Midbrain (tissue), 1 donor: ENCODE results near the gene TOR1AIP1.
"Not testable (repeated sequence)": the region's sequence is repeated elsewhere in the genome, so short reads cannot be mapped to it uniquely, and the experiment has no call there.

Experiments
- DNase-seq: peaks from one replicate; lab custom pipeline; 2025; lab: John Stamatoyannopoulos, UW

Gene TOR1AIP1

GRCh38 chr1:179882253-179883039 is at the start of gene TOR1AIP1:
Gene TOR1AIP1 (plus strand): TSS chr1:179882285. CDS start chr1:179882503, 218 bp downstream.
- peak; percentile 99 for DNase-seq

DNA sequence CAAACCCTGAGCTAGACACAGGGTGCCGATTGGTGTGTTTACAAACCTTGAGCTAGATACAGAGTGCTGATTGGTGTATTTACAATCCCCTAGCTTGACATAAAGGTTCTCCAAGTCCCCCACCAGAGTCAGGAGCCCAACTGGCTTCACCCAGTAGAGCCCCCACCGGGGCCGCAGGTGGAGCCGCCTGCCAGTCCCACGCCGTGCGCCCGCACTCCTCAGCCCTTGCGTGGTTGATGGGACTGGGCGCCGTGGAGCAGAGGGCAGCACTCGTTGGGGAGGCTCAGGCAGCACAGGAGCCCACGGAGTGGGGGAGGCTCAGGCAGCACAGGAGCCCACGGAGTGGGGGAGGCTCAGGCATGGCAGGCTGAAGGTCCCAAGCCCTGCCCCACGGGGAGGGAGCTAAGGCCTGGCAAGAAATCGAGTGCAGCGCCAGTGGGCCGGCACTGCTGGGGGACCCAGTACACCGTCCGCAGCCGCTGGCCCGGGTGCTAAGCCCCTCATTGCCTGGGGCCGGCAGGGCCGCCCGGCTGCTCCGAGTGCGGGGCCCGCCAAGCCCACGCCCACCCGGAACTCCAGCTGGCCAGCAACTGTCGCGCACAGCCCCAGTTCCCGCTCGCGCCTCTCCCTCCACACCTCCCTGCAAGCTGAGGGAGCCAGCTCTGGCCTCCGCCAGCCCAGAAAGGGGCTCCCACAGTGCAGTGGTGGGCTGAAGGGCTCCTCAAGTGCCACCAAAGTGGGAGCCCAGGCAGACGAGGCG is 45.2 kb upstream of the TOR1AIP1 start:
- DNase-seq = not testable (repeated sequence)

DNA sequence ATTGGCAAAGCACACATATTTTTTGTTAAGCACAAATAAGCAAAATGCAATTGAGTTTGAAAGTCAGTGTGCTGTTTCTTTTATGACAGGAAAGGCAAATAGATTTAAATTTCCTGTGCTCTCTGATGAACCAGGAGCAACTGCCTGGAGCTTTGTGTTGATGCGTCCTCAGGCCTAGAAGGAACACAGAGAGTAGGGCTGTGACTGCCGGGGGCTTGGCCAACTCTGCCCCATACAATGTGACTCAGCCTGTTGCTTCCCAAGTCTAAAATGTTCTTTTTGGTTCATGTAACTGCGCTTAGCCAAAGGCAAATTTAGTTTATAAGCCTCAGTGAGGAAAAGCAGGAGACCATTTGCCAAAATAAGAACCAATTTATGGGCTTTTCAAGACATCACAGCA is 42.0 kb upstream of the TOR1AIP1 start:
- no peak for DNase-seq

GRCh38 chr1:179848233-179848632 is 33.9 kb upstream of the TOR1AIP1 start:
- no peak for DNase-seq

DNA sequence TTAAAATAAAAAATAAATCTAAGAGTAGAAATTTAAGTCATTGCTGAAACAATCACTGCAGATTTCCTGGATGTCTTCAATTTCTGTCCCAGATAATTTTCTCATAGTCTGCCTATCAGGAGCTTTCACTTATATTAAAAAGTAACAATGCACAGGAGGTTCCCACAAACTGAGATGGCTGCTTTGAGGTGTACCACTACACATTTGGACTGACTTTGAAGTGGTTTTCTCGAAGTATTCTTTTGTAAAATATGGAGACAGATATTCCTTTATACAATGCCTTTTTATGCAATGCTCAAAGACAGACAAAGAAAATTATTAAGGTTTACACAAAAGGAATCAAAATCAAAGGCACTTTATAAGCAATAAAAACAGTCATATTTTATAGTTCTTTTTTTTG is 29.0 kb upstream of the TOR1AIP1 start:
- no peak for DNase-seq

GRCh38 chr1:179855831-179856230 is 26.3 kb upstream of the TOR1AIP1 start:
- DNase-seq = not testable (repeated sequence)

DNA sequence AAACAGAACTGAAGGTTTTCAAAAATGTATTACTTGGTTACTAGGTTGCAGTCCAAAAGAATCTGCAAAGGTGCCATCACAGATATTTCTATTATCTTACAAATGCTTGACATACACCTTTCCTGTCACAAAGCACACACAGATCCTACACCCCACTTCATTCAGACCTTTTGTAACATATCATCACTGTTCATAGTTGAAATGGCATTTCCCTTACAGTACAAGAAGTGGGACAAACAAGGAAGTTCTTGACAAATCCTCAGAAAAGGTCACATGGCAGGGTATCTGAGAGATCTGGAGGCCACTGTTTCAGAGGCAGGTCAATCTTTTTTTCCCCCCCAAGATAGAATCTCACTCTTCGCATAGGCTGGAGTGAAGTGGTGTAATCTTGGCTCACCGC is 25.8 kb upstream of the TOR1AIP1 start:
- DNase-seq = no peak

- DNase-seq = no peak
These were observed 25.1 kb upstream of the TOR1AIP1 start for GRCh38 chr1:179857009-179857408.

DNA sequence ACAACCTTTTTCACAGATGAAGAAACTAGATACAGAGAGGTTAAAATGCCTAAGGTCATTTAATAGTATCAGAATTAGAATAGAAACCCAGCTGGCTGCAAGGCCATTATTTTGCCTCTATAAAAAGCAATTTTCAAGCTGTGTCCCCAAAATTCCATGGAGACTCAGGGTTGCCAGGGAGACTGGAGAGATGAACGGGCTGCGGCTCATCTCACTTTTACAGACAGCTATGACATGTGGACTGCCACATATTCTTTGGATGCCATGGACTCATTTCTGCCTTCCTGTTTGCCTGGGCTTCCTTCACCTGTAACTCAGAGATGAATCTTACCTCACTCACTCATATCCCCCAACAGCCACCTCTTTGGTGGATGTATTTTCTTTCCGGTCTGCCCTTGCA is 21.4 kb upstream of the TOR1AIP1 start:
- DNase-seq = no peak

DNA sequence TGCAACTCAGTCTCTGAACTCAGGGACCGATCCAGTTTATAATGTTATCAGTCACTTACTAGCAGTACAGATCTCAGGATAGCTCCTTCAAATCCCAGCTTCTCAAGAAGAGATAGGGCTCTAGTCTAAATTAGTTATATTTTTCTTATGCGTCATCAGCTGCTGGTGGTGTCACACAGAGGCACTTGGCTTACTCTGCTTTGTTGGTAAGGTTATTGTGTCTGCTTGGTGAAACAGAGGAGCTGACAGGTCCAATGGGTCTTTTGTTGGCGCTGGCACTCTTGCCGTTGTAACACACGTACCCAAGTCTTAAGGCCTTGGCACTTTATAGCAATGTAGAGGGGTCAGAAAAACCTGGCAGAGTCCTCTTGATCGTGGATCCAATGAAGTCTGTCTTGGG is 16.7 kb upstream of the TOR1AIP1 start:
- no peak for DNase-seq

GRCh38 chr1:179866616-179867015 is 15.5 kb upstream of the TOR1AIP1 start:
- DNase-seq = no peak

GRCh38 chr1:179867493-179868330 is 14.4 kb upstream of the TOR1AIP1 start:
- peak; percentile 10 for DNase-seq

DNA sequence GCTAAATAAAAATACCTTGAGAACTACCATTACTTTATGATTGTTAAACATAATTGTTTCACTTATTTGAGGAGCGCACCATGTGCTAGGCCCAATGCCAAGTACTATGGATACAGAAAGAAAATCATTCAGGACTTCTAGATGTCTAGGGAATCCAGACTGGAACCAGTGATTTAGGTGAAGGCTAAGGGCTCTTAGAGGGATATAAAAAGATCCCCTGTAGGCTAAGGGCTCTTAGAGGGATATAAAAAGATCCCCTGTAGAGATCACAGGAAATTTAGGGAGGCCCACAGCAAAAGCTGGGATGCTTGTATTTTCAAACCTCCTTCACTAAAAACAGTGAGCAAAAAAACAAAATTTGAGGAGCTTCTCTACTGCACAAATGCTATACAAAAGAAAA is 11.2 kb upstream of the TOR1AIP1 start:
- DNase-seq = no peak

DNA sequence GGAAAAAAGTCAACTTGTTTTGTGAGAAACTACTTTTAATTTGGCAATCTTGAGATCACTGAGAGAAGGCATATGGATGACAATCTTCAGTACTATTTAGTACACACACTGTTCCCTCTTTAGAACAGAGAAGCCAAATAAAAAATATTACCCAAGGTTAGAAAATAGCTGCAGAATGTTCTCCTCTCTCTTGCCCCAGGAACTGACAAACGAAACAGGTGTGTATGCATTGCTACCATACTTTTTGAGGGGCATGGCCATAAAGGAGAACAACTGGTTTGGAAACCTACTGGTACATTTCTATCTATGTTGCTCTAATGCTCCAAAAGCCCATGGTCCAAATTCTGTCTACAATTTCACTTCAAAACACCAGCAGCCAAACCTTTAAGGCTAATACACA is 10.1 kb upstream of the TOR1AIP1 start:
- no peak for DNase-seq

GRCh38 chr1:179872558-179872957 is 9.5 kb upstream of the TOR1AIP1 start:
- DNase-seq = no peak

- no peak for DNase-seq
These were observed 8.6 kb upstream of the TOR1AIP1 start for GRCh38 chr1:179873438-179873851.

GRCh38 chr1:179875596-179876299 is 6.3 kb upstream of the TOR1AIP1 start:
- DNase-seq = no peak

GRCh38 chr1:179876300-179876715 is 5.8 kb upstream of the TOR1AIP1 start:
- no peak for DNase-seq

GRCh38 chr1:179877586-179878265 is 4.4 kb upstream of the TOR1AIP1 start, which contains the start of gene TOR1AIP2:
Gene TOR1AIP2 (minus strand): TSS chr1:179877803. CDS start chr1:179852665, 25,138 bp downstream.
- DNase-seq = peak; percentile 95

GRCh38 chr1:179879797-179880196 is 2.3 kb upstream of the TOR1AIP1 start:
- DNase-seq = no peak
